HCT116 (cell line): ENCODE data around the gene ARRDC2.

Experiments used
- POLR2AphosphoS5 ChIP-seq: IDR thresholded peaks from 2 replicates; pipeline ENCODE4 v1.6.1; 2011; ENCODE audit warnings: mild to moderate bottlenecking, low read depth, low read length, moderate library complexity
- SIN3A ChIP-seq: IDR thresholded peaks from 2 replicates; pipeline ENCODE4 v1.6.1; 2012; ENCODE audit warnings: low read depth
- SP1 ChIP-seq: IDR thresholded peaks from 2 replicates; pipeline ENCODE4 v1.6.1; 2012; ENCODE audit warnings: low read depth
- TF ChIP-seq, protein P1 (sequence below), 3 experiments: fragments of 200-600 bp in 1 of 3; sonication (generic) in 1 of 3; IDR thresholded peaks in 2 of 3; conservative IDR thresholded peaks in 1 of 3; 2 replicates each; pipeline ENCODE4 v1.5.1; 2012 to 2017; ENCODE audit warnings: low read depth in 2 of 3, low read length in 2 of 3, antibody characterized with exemption in 1 of 3, borderline replicate concordance in 1 of 3, control low read depth in 1 of 3, mild to moderate bottlenecking in 1 of 3, mixed read lengths in 1 of 3, mixed run types in 1 of 3, moderate library complexity in 1 of 3; ENCODE audit not compliant: insufficient read depth in 1 of 3
- TF ChIP-seq, protein P2 (sequence below): IDR thresholded peaks from 2 replicates; pipeline ENCODE4 v1.6.1; 2012
- TF ChIP-seq, protein P3 (sequence below): IDR thresholded peaks from 2 replicates; pipeline ENCODE4 v1.6.1; 2012; ENCODE audit warnings: low read depth

DNA sequence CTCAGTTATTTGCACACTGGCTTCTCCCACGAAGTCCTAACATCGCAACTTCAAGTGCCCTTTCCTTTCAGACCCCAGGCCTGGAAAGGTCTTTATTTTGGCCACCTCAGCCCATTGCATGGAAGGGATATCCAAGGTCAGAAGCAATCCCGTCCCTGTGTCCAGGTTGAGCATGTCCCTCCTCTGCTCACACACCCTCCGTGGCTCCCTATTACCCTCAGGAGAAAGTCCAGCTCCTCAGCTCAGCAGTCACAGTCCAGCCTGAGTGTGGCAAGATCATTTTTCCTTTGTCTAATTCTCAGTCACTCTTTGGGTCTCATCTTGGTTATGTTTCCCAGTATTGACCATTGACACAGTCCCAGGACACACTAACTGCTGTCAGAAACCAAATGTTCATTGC lies 19.2 kb downstream of the ARRDC2 start:
- TF ChIP-seq, protein P1, sequence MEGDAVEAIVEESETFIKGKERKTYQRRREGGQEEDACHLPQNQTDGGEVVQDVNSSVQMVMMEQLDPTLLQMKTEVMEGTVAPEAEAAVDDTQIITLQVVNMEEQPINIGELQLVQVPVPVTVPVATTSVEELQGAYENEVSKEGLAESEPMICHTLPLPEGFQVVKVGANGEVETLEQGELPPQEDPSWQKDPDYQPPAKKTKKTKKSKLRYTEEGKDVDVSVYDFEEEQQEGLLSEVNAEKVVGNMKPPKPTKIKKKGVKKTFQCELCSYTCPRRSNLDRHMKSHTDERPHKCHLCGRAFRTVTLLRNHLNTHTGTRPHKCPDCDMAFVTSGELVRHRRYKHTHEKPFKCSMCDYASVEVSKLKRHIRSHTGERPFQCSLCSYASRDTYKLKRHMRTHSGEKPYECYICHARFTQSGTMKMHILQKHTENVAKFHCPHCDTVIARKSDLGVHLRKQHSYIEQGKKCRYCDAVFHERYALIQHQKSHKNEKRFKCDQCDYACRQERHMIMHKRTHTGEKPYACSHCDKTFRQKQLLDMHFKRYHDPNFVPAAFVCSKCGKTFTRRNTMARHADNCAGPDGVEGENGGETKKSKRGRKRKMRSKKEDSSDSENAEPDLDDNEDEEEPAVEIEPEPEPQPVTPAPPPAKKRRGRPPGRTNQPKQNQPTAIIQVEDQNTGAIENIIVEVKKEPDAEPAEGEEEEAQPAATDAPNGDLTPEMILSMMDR (IDR thresholded peaks at IDR 0.05 in 2 of 3, conservative IDR thresholded peaks at IDR 0.05 in 1 of 3; ENCODE audit: borderline replicate concordance in 1 of 3, insufficient read depth in 1 of 3, low read depth in 2 of 3, low read length in 2 of 3): no peak
- TF ChIP-seq, protein P2, sequence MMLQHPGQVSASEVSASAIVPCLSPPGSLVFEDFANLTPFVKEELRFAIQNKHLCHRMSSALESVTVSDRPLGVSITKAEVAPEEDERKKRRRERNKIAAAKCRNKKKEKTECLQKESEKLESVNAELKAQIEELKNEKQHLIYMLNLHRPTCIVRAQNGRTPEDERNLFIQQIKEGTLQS: no peak
- TF ChIP-seq SP1: no peak
- TF ChIP-seq POLR2AphosphoS5: no peak
- TF ChIP-seq SIN3A: no peak
- TF ChIP-seq, protein P3, sequence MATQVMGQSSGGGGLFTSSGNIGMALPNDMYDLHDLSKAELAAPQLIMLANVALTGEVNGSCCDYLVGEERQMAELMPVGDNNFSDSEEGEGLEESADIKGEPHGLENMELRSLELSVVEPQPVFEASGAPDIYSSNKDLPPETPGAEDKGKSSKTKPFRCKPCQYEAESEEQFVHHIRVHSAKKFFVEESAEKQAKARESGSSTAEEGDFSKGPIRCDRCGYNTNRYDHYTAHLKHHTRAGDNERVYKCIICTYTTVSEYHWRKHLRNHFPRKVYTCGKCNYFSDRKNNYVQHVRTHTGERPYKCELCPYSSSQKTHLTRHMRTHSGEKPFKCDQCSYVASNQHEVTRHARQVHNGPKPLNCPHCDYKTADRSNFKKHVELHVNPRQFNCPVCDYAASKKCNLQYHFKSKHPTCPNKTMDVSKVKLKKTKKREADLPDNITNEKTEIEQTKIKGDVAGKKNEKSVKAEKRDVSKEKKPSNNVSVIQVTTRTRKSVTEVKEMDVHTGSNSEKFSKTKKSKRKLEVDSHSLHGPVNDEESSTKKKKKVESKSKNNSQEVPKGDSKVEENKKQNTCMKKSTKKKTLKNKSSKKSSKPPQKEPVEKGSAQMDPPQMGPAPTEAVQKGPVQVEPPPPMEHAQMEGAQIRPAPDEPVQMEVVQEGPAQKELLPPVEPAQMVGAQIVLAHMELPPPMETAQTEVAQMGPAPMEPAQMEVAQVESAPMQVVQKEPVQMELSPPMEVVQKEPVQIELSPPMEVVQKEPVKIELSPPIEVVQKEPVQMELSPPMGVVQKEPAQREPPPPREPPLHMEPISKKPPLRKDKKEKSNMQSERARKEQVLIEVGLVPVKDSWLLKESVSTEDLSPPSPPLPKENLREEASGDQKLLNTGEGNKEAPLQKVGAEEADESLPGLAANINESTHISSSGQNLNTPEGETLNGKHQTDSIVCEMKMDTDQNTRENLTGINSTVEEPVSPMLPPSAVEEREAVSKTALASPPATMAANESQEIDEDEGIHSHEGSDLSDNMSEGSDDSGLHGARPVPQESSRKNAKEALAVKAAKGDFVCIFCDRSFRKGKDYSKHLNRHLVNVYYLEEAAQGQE: no peak
